Astrocyte of the spinal cord (primary cell): ENCODE results near the gene SAG.

ENCODE experiments used
- DNase-seq: peaks from one replicate; pipeline ENCODE4 v3.0.0; 2011; ENCODE audit warnings: low read depth, low spot score
- H3K4me3 ChIP-seq: 2 replicates; pipeline ENCODE4 v1.5.1; 2011; ENCODE audit warnings: low read depth, mild to moderate bottlenecking, low read length, moderate library complexity
- CTCF ChIP-seq: IDR thresholded peaks from 2 replicates; pipeline ENCODE4 v1.5.1; 2012; ENCODE audit warnings: low read depth, mild to moderate bottlenecking, low read length, inconsistent platforms
- in situ Hi-C: cut with HindIII; loops from 2 replicates; pipeline ENCODE4 v1.10.0; 2017; ENCODE audit warnings: low sequenced_read_pairs

SAG gene

GRCh38 chr2:233338812-233339368 is 31.3 kb downstream of the SAG start:
- in situ Hi-C loops: no loop called here
- no peak overlapping the region for H3K4me3 ChIP-seq
- no peak for TF ChIP-seq CTCF
- no peak for DNase-seq

GRCh38 chr2:233339427-233339826 is 31.8 kb downstream of the SAG start:
- no peak for TF ChIP-seq CTCF
- no peak overlapping the region for H3K4me3 ChIP-seq
- no peak for DNase-seq
- in situ Hi-C loops: no loop called here

- TF ChIP-seq CTCF: no peak
- DNase-seq: no peak
- no peak overlapping the region for H3K4me3 ChIP-seq
- in situ Hi-C loops: no loop called here
Measured at GRCh38 chr2:233341296-233341695, 33.7 kb downstream of the SAG start.

GRCh38 chr2:233342301-233342700 is 34.7 kb downstream of the SAG start:
- DNase-seq: no peak
- in situ Hi-C loops: no loop called here
- no peak overlapping the region for H3K4me3 ChIP-seq
- TF ChIP-seq CTCF: no peak

GRCh38 chr2:233343171-233343705 is 35.6 kb downstream of the SAG start:
- no peak for TF ChIP-seq CTCF
- H3K4me3 ChIP-seq: no peak overlapping the region
- in situ Hi-C loops: no loop called here
- DNase-seq: no peak

GRCh38 chr2:233346376-233346775 is 38.8 kb downstream of the SAG start:
- no peak for TF ChIP-seq CTCF
- no peak for DNase-seq
- no peak overlapping the region for H3K4me3 ChIP-seq
- in situ Hi-C loops: no loop called here

GRCh38 chr2:233346930-233347329 is 39.3 kb downstream of the SAG start:
- in situ Hi-C loops: no loop called here
- H3K4me3 ChIP-seq: no peak overlapping the region
- no peak for DNase-seq
- TF ChIP-seq CTCF: no peak
